GM23338 (cell line): ENCODE data around the gene BRD9.

ENCODE experiments used
- CREB1 ChIP-seq: fragments of 250-450 bp; sonication (Bioruptor Pico); IDR thresholded peaks from 2 replicates; pipeline ENCODE4 v1.5.0; 2020; ENCODE audit warnings: low read depth, mild to moderate bottlenecking, moderate library complexity
- CTCF ChIP-seq, 2 experiments: fragments of 200-600 bp in 1 of 2; sonication (generic) in 1 of 2; conservative IDR thresholded peaks; 2 replicates each; pipeline versions ENCODE4 v1.5.1 to v1.6.1; 2016 to 2017; ENCODE audit warnings: antibody characterized with exemption in 2 of 2, low read depth in 2 of 2, mild to moderate bottlenecking in 2 of 2, moderate library complexity in 1 of 2
- ETS1 ChIP-seq: IDR thresholded peaks from 2 replicates; pipeline ENCODE4 v1.6.1; 2016; ENCODE audit warnings: antibody characterized with exemption
- EZH2 ChIP-seq: fragments of 200-600 bp; sonication (generic); IDR thresholded peaks from one replicate; pipeline ENCODE4 v1.8.0; 2017; ENCODE audit warnings: antibody characterized with exemption, mild to moderate bottlenecking, low read depth; ENCODE audit not compliant: unreplicated experiment
- EZH2phosphoT487 ChIP-seq: fragments of 200-600 bp; sonication (generic); IDR thresholded peaks from one replicate; pipeline ENCODE4 v1.8.1; 2018; ENCODE audit warnings: antibody characterized with exemption; ENCODE audit not compliant: unreplicated experiment
- JUNB ChIP-seq: IDR thresholded peaks from one replicate; pipeline ENCODE4 v1.6.1; 2016; ENCODE audit warnings: antibody characterized with exemption; ENCODE audit not compliant: unreplicated experiment
- NANOG ChIP-seq: IDR thresholded peaks from 2 replicates; pipeline ENCODE4 v1.6.1; 2016; ENCODE audit warnings: antibody characterized with exemption, borderline replicate concordance
- POLR2AphosphoS5 ChIP-seq: IDR thresholded peaks from 2 replicates; pipeline ENCODE4 v1.6.1; 2016; ENCODE audit warnings: antibody characterized with exemption, low read depth
- REST ChIP-seq: IDR thresholded peaks from one replicate; pipeline ENCODE4 v1.6.1; 2018; ENCODE audit warnings: antibody characterized with exemption; ENCODE audit not compliant: unreplicated experiment
- STAT1 ChIP-seq: IDR thresholded peaks from one replicate; pipeline ENCODE4 v1.6.1; 2016; ENCODE audit warnings: antibody characterized with exemption; ENCODE audit not compliant: unreplicated experiment
- ZNF114 ChIP-seq: fragments of 250-450 bp; sonication (Bioruptor Pico); IDR thresholded peaks from 2 replicates; pipeline ENCODE4 v1.5.0; 2020; ENCODE audit warnings: mild to moderate bottlenecking, moderate library complexity
- ZNF331 ChIP-seq: fragments of 250-450 bp; sonication (Bioruptor Pico); IDR thresholded peaks from 2 replicates; pipeline ENCODE4 v1.5.0; 2020; ENCODE audit warnings: low read depth, mild to moderate bottlenecking, moderate library complexity
- ZNF462 ChIP-seq: fragments of 250-450 bp; sonication (Bioruptor Pico); IDR thresholded peaks from 2 replicates; pipeline ENCODE4 v1.5.0; 2020; ENCODE audit warnings: mild to moderate bottlenecking, moderate library complexity

GRCh38 chr5:926417-927171 lies 34.0 kb upstream of the BRD9 start:
- TF ChIP-seq EZH2phosphoT487 (no peak), CTCF (conservative IDR thresholded peaks at IDR 0.05; ENCODE audit: low read depth in 2 of 2) (peak; percentile 33 to 54), REST (no peak), CREB1 (CRISPR knock-in tag) (no peak), ETS1 (no peak), EZH2 (no peak), ZNF331 (no peak), POLR2AphosphoS5 (0 out of 2 replicates have a peak, but pooled peaks have one; percentile 15), JUNB (no peak), STAT1 (no peak), NANOG (no peak), ZNF114 (CRISPR knock-in tag) (no peak), ZNF462 (no peak)
